Activated CD8-positive, alpha-beta memory T cell treated with anti-CD3 and anti-CD28 coated beads for 48 hours (primary cell): Measurements from ENCODE around the gene ATP8B1.
"Not testable (repeated sequence)": the region's sequence is repeated elsewhere in the genome, so short reads cannot be mapped to it uniquely, and the experiment has no call there.

Experiments
- DNase-seq, 3 experiments: peaks; one replicate each; pipeline ENCODE4 v3.0.0-alpha.2; 2020; ENCODE audit warnings: low read depth in 2 of 3, low spot score in 2 of 3

ATP8B1 gene

GRCh38 chr18:57677262-57678211, 125.6 kb downstream of the ATP8B1 start:
- DNase-seq = no peak

- no peak for DNase-seq
These were observed 128.2 kb downstream of the ATP8B1 start for GRCh38 chr18:57674891-57675290.

- DNase-seq = no peak
These were observed 133.1 kb downstream of the ATP8B1 start for GRCh38 chr18:57670046-57670445.

DNA sequence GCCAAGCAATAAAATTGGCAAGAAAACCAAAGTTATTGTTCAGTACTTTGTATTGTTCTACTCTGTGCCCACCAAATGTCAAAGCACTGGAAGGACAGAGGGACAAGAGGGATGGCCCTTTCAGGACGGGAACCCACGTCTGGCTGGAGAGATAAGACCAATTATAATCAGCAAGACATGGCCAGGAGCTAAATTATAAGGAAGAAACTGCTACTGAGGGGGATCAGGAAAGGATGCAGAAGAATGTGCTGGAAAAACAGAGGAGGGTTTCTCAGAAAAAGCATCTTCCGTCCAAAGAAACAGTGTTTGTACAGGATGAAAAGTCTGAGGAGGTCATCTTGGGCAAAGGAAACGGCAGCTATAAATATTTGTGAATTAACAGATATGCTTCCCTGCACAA, 135.1 kb downstream of the ATP8B1 start:
- no peak for DNase-seq

DNA sequence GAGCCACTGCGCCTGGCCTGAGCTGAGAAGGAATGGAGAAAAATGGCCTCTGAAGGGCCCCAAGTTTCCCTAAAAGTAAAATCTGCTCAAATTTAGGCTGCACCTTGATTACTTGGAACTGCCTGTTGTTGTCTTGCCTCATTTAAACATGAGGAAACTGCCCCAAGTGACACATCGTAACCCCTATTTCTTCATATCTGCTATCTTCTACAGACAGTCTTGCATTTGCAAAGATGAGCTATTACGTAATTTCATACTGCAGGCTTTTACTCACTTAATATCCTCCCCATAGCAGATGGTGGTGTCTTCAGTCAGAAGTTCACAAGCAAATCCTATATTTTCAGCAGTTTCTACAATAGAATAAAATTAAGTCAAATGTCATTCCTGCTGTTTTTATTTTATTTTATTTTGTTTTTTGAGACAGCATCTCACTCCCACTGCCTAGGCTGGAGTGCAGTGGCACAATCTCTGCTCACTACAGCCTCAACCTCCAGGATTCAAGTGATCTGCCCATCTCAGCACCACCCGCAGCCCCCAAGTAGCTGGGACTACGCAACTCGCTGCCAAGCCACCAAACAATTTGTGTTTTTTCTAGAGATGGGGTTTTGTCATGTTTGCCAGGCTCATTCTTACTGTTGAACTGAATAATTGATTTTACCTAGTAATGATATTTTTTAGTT, 136.2 kb downstream of the ATP8B1 start:
- no peak for DNase-seq

DNA sequence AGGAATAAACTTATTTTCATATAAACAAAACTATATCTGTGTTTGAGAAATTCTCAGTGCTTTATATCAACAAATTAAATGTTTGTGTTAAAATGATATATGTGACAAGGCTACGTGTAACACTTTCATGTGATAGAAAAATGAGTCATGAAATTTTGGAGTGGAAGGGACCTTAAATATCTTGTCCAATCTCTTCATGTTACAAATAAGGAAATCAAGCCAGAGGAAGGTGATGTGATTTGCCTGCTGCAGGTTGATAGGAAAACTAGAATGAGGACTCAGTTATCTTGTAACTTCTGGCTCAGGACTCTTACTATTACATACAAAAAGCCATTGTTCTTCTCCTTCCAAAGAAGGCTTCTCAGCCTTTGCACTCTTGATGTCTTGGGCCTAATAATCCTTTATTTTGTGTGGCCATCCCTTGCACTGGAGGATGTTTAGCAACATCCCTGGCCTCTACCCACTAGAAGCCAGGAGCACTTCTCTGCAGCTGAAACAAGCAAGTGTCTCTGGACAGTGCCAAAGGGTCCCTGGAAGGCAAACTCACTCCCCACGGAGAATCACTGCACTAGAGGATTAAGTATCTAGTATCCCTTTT, 138.4 kb downstream of the ATP8B1 start:
- no peak for DNase-seq

GRCh38 chr18:57660961-57661360, 142.2 kb downstream of the ATP8B1 start:
- no peak for DNase-seq

- no peak for DNase-seq
These were observed 143.5 kb downstream of the ATP8B1 start for GRCh38 chr18:57659460-57660102.

GRCh38 chr18:57657542-57657941, 145.6 kb downstream of the ATP8B1 start:
- DNase-seq = no peak

GRCh38 chr18:57655740-57656139, 147.4 kb downstream of the ATP8B1 start:
- DNase-seq = no peak

GRCh38 chr18:57651914-57652313, 151.2 kb downstream of the ATP8B1 start:
- no peak for DNase-seq

DNA sequence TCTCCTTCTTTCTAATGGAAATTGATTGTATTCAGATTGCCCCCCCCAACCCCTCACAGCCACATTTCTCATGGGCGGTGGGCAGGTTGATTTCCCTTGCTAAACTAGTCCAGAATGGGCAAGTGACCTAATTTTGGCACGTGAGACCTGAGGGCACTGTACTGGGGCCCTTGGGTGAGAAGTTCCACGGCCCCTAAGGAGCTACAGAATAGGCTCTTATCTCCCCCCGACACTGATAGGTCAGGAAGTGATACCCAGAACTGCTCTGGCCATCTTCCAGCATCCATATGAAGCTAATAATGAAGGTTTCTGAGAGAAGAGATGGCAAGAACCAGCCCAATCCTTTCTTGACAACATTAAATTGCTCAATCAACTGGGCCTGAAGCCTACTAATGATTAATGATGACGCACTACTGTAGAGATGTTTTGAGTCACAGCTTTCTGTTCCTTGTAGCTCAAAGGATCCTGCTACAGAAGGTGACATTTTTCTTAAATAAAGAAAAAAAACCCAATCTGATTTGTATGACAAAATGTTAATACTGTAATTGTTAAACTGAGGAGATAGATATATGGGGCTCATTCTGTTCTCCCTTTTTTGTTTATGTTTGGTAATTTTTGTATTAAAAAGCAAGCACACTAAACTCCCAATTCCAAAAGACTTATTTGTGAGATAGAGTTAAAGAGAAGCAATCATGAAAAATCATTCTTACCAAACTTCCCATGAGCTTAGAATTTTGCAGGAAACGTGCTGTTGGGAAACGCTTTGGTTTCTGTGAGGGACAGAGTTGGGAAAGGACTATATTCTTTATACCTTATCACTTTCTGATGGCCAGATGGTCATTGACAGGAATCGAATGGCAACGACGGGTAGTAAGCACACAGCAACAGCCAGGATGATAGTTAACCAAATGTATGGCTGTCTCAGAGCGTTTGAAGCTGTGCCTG, 153.3 kb downstream of the ATP8B1 start:
- no peak for DNase-seq

DNA sequence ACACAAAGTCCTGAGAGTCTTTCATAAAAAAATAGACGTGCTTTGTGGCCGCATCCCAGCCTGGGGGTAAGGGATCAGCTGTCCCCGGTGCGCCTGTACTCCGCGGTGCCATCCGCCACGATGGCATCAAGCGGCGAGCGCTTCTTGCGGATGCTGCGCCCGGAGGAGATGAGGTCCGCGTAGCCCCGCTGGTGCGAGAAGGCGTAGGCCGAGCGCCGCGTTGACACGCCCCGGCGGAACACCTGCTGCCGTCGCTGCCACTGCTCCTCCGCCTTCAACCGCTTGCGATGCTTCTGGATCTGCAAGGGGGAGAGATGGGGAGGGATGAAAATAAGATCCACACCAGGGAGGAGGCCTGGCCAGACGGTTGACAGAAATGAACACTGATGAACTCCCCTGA, 154.7 kb downstream of the ATP8B1 start:
- no peak for DNase-seq

DNA sequence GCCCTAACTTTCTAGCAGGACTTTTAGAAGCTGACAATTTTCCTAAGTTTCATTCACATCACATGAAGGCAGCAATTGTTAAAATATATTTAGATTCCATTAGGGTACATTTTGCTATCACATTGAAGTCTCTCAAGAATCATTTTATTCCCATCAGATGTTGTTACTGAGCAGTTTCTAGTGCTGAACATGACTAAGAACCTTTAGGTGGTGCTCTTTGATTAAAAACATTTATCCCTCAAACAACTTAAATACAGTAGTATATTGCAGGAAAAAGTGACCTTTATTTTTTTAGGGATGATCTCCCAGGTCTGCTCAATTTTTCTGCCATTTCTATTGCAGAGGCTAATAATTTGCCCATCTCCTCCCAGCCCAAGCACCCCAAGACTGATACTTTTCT, 158.6 kb downstream of the ATP8B1 start:
- DNase-seq = no peak

DNA sequence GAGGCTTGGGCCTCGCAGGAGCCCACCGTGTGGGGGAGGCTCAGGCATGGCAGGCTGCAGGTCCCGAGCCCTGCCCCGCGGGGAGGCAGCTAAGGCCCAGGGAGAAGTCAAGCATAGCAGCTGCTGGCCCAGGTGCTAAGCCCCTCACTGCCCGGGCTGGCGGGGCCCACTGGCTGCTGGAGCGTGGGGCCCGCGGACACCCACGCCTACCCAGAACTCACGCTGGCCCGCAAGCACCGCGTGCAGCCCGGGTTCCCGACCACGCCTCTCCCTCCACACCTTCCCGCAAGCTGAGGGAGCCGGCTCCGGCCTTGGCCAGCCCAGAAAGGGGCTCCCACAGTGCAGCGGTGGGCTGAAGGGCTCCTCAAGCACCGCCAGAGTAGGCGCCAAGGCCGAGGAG, 159.4 kb downstream of the ATP8B1 start:
- DNase-seq = not testable (repeated sequence)

DNA sequence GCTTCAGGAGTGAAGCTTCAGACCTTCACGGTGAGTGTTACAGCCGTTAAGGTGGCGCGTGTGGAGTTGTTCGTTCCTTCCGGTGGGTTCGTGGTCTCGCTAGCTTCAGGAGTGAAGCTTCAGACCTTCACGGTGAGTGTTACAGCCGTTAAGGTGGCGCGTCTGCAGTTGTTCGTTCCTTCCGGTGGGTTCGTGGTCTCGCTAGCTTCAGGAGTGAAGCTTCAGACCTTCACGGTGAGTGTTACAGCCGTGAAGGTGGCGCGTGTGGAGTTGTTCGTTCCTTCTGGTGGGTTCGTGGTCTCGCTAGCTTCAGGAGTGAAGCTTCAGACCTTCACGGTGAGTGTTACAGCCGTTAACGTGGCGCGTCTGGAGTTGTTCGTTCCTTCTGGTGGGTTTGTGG, 160.7 kb downstream of the ATP8B1 start:
- DNase-seq = not testable (repeated sequence)

DNA sequence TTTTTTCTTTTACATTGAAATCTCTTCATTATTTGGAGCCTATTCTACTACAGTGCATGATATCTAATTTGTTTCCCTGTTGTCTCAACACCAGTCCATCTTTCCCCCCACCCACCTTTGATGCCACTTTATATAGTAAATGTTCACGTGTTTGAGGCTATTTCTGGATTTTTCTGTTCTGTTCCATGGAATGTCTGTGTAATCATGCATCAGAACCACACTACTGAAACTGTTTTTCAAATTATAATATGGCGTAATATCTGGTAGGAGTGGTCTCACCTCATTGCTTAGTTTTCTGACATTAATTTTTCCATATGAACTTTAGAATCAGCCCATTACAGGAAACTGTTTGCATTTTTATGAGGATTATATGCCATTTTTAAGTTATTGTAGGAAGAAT, 162.4 kb downstream of the ATP8B1 start:
- DNase-seq = no peak

DNA sequence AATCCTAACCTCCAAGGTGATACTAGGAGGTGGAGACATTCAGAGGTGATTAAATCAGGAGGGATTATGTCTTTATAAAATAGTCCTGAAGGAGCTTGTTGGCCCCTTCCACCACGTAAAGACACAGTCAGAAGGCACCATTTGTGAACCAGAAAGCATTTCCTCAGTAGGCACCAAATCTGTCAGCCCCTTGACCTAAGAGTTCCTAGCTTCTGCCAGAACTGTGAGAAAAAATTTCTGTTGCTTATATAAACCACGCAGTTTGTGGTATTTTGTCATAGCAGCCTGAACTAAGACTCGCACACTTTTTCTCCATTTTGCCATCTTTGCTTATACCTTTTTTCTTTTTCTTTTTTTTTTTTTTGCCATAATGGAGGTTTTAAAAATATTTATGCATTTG, 162.9 kb downstream of the ATP8B1 start:
- DNase-seq = no peak

DNA sequence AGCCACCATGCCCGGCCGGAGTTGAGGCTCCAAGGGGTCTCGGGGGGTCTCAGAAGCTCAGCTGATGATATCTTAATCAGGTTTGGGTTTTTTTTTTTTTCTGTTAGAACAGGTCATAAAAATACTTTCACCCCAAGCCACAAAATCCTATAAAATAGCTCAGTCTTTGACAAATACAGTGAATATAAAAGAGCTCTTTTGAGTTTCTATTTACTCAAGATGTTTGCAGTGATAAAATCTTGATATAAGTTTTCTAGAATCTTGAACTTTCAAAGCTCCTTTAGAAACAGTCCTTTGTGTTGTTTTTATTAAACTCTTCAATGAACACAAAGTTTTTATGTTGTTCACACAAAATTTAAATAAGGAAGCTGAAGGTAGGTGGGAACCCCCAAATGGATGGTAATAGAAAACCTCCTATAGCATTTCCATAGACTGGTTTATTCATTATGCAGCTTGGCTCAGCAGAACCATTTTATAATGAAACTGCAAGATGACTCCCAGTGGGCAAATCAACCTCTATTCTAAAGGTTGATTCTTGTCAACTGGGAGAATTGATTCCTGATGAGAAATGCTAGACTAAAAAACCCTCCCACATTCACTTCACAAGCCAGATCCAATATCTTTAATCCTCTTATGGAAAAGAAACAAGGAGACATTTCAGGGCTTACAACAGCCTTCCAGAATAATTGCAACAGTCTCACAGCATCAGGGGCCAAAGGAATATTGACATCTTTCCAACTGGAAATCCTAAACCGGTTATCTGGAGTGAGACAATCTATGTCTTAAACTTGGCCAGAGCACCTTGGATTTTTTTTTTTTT, 167.9 kb downstream of the ATP8B1 start:
- DNase-seq = no peak

- no peak for DNase-seq
These were observed 171.4 kb downstream of the ATP8B1 start for GRCh38 chr18:57631697-57632096.
